ENCODE measurements around the gene PCDH15.

GRCh38 chr10:54441275-54441674 lies 359.8 kb downstream of the PCDH15 start:
- TF ChIP-seq POLR2A (IDR thresholded peaks at IDR 0.05) (no peak), CTCF (IDR thresholded peaks at IDR 0.05 in 4 of 5, conservative IDR thresholded peaks at IDR 0.05 in 1 of 5) (no peak)
